Measurements from ENCODE around the gene BCL6B. TPM values are rescaled to one million over a fixed set of nuclear protein-coding genes. Genes with fewer than 3 reads are reported as not detected.

Gene BCL6B
- total RNA-seq, 1 donor from 2014 or later = not detected

GRCh38 chr17:7068268-7068667 lies 45.4 kb downstream of the BCL6B start:
- FAIRE-seq (no peak), DNase-seq (ENCODE audit: low read depth) (no peak)
- Mint-ChIP-seq H3K4me1 (ENCODE audit: low read depth, unreplicated experiment) (peaks cover 12% of the 10 kb centered on the region), H3K27me3 (ENCODE audit: low read depth, unreplicated experiment) (peaks cover 17% of the 10 kb centered on the region), H3K9me3 (ENCODE audit: unreplicated experiment) (peaks cover 20% of the 10 kb centered on the region), H3K27ac (ENCODE audit: unreplicated experiment) (no peak overlapping the region), H3K4me3 (ENCODE audit: unreplicated experiment) (no peak overlapping the region), H3K36me3 (ENCODE audit: low read depth, unreplicated experiment) (peaks cover 4% of the 10 kb centered on the region)
- Histone ChIP-seq H3K27me3 (ENCODE audit: insufficient read depth, low read length) (peaks cover 5% of the 10 kb centered on the region), H2AFZ (ENCODE audit: low read depth, low read length) (no peak overlapping the region), H3K36me3 (ENCODE audit: insufficient read depth, low read length) (no peaks in the 10 kb centered on the region), H3K9me3 (ENCODE audit: insufficient read depth, low read depth, low read length) (peaks cover 2% of the 10 kb centered on the region), H3K4me3 (ENCODE audit: insufficient read depth, low read depth, low read length) (no peak overlapping the region), H3K27ac (ENCODE audit: low read depth, low read length) (no peak overlapping the region), H3K9ac (ENCODE audit: low read length) (no peak overlapping the region), H3K4me1 (ENCODE audit: insufficient read depth, low read length) (peaks cover 12% of the 10 kb centered on the region), H4K20me1 (ENCODE audit: insufficient read depth, low read length) (no peaks in the 10 kb centered on the region), H3K79me2 (ENCODE audit: insufficient read depth, low read length) (no peaks in the 10 kb centered on the region), H3K4me2 (ENCODE audit: low read length) (no peak overlapping the region)
- no peak for TF ChIP-seq EZH2 (IDR thresholded peaks at IDR 0.05; ENCODE audit: insufficient read depth, low read length)
- no peak for TF ChIP-seq CTCF (IDR thresholded peaks at IDR 0.05; ENCODE audit: insufficient read depth, low read depth, low read length)

- Mint-ChIP-seq H3K4me3 (ENCODE audit: unreplicated experiment) (no peak overlapping the region), H3K27ac (ENCODE audit: unreplicated experiment) (no peak overlapping the region), H3K36me3 (ENCODE audit: low read depth, unreplicated experiment) (peaks cover 4% of the 10 kb centered on the region), H3K27me3 (ENCODE audit: low read depth, unreplicated experiment) (peaks cover 27% of the 10 kb centered on the region), H3K4me1 (ENCODE audit: low read depth, unreplicated experiment) (no peaks in the 10 kb centered on the region), H3K9me3 (ENCODE audit: unreplicated experiment) (peaks cover 17% of the 10 kb centered on the region)
- H3K27ac ChIP-seq (ENCODE audit: low read depth, low read length) = no peak overlapping the region
- no peak for FAIRE-seq
- H3K79me2 ChIP-seq (ENCODE audit: insufficient read depth, low read length) = no peaks in the 10 kb centered on the region
- H3K36me3 ChIP-seq (ENCODE audit: insufficient read depth, low read length) = no peaks in the 10 kb centered on the region
- no peaks in the 10 kb centered on the region for H4K20me1 ChIP-seq (ENCODE audit: insufficient read depth, low read length)
- H3K4me1 ChIP-seq (ENCODE audit: insufficient read depth, low read length) = no peaks in the 10 kb centered on the region
- TF ChIP-seq CTCF (IDR thresholded peaks at IDR 0.05; ENCODE audit: insufficient read depth, low read depth, low read length) = no peak
- TF ChIP-seq EZH2 (IDR thresholded peaks at IDR 0.05; ENCODE audit: insufficient read depth, low read length) = no peak
- no peak overlapping the region for H2AFZ ChIP-seq (ENCODE audit: low read depth, low read length)
- peaks cover 2% of the 10 kb centered on the region for H3K9me3 ChIP-seq (ENCODE audit: insufficient read depth, low read depth, low read length)
- H3K4me3 ChIP-seq (ENCODE audit: insufficient read depth, low read depth, low read length) = no peak overlapping the region
- H3K9ac ChIP-seq (ENCODE audit: low read length) = no peak overlapping the region
- DNase-seq (ENCODE audit: low read depth) = no peak
- H3K4me2 ChIP-seq (ENCODE audit: low read length) = no peak overlapping the region
- H3K27me3 ChIP-seq (ENCODE audit: insufficient read depth, low read length) = peaks cover 7% of the 10 kb centered on the region
Measured at GRCh38 chr17:7070712-7071111, 47.9 kb downstream of the BCL6B start.

- FAIRE-seq = no peak
- H2AFZ ChIP-seq (ENCODE audit: low read depth, low read length) = no peak overlapping the region
Measured at GRCh38 chr17:7072406-7072805, 49.6 kb downstream of the BCL6B start.

More at GRCh38 chr17:7072406-7072805, 49.6 kb downstream of the BCL6B start:
- no peak overlapping the region for H3K4me3 Mint-ChIP-seq (ENCODE audit: unreplicated experiment)
- H3K36me3 ChIP-seq (ENCODE audit: insufficient read depth, low read length) = no peaks in the 10 kb centered on the region
- no peak overlapping the region for H3K27ac Mint-ChIP-seq (ENCODE audit: unreplicated experiment)
- H3K4me1 ChIP-seq (ENCODE audit: insufficient read depth, low read length) = no peaks in the 10 kb centered on the region
- H3K27ac ChIP-seq (ENCODE audit: low read depth, low read length) = no peak overlapping the region
- H3K4me1 Mint-ChIP-seq (ENCODE audit: low read depth, unreplicated experiment) = no peaks in the 10 kb centered on the region
- no peak for TF ChIP-seq EZH2 (IDR thresholded peaks at IDR 0.05; ENCODE audit: insufficient read depth, low read length)
- no peak for TF ChIP-seq CTCF (IDR thresholded peaks at IDR 0.05; ENCODE audit: insufficient read depth, low read depth, low read length)
- peaks cover 7% of the 10 kb centered on the region for H3K27me3 ChIP-seq (ENCODE audit: insufficient read depth, low read length)
- no peak overlapping the region for H3K4me3 ChIP-seq (ENCODE audit: insufficient read depth, low read depth, low read length)
- peaks cover 25% of the 10 kb centered on the region for H3K27me3 Mint-ChIP-seq (ENCODE audit: low read depth, unreplicated experiment)
- H3K9me3 ChIP-seq (ENCODE audit: insufficient read depth, low read depth, low read length) = peaks cover 2% of the 10 kb centered on the region
- no peaks in the 10 kb centered on the region for H4K20me1 ChIP-seq (ENCODE audit: insufficient read depth, low read length)
- H3K79me2 ChIP-seq (ENCODE audit: insufficient read depth, low read length) = no peaks in the 10 kb centered on the region
- H3K4me2 ChIP-seq (ENCODE audit: low read length) = no peak overlapping the region
- no peak overlapping the region for H3K9ac ChIP-seq (ENCODE audit: low read length)
- H3K36me3 Mint-ChIP-seq (ENCODE audit: low read depth, unreplicated experiment) = no peaks in the 10 kb centered on the region
- peaks cover 14% of the 10 kb centered on the region for H3K9me3 Mint-ChIP-seq (ENCODE audit: unreplicated experiment)
- no peak for DNase-seq (ENCODE audit: low read depth)

Data from astrocyte (in vitro differentiated cells and primary cell).